ENCODE data around the gene KLHDC10.
"Not testable (repeated sequence)": the region's sequence is repeated elsewhere in the genome, so short reads cannot be mapped to it uniquely, and the experiment has no call there.

The KLHDC10 gene

DNA sequence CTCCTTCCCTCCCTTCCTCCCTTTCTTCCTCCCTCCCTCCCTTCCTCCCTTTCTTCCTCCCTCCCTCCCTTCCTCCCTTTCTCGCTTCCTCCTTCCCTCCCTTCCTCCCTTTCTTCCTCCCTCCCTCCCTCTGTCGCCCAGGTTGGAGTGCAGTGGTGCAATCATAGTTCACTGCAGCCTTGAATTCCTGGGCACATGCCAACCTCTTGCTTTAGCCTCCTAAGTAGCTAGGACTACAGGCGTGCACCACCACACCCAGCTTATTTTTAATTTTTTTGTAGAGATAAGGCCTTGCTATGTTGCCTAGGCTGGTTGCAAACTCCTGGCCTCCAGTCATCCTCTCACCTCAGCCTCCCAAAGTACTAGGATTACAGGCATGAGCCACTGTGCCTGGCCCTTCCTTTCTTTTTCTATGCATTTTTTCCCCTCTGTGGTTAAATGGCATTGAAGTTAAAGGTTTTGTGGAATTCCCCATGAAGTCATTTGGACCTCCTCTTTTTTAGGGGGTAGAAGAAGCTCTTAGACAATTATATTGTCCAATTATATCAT, 9.6 kb downstream of the KLHDC10 start:
- DNase-seq (ENCODE audit: low spot score): no peak

DNA sequence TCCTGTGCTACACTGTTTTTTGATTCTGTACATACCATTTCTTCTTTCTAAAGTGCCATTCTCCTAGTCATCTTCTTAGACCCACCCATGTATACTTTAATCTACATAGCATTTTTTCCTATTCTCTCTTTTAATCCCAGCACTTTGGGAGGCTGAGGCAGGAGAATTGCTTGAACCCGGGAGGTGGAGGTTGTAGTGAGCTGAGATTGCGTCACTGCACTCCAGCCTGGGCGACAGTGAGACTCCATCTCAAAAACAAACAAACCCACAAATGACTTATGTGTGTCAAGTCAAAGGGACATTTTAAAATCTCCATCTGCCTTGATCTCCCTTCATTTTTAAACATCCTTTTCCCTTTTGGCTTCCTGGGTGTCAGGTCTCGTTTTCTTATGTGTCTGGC, 13.2 kb downstream of the KLHDC10 start:
- not testable (repeated sequence) for DNase-seq (ENCODE audit: low spot score)

DNA sequence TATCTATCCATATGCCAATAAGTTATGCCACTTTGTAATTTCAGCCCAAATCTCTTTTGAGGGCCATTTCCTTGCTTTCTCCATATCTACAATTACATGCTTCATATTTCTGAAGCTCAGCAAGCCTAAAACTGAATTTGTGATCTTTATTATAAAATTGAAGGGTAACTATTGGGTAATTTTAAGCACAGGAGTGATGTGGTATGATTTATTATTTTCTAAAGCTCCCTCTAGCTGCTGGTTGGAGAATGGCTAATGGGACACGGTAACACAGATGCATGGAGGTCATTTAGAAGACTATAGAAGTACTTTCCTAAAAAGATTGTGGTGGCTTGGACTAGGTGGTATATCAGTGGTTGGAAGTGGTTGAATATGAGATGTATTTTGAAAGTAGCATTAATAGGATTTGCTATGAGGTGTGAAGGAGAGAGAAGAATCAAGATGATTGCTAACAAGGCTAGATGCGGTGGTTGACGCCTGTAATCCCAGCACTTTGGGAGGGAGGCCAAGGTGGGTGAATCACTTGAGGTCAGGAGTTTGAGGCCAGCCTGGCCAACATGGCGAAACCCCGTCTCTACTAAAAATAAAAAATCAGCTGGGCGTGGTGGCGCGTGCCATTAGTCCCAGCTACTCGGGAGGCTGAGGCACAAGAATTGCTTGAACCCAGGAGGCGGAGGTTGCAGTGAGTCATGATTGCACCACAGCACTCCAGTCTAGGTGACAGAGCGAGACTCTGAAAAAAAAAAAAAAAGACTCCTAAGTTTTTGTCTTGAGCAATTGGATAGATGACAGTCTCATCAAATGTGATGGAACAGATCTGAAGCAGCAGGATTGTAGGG, 13.9 kb downstream of the KLHDC10 start:
- peak; percentile 29 for DNase-seq (ENCODE audit: low spot score)

DNA sequence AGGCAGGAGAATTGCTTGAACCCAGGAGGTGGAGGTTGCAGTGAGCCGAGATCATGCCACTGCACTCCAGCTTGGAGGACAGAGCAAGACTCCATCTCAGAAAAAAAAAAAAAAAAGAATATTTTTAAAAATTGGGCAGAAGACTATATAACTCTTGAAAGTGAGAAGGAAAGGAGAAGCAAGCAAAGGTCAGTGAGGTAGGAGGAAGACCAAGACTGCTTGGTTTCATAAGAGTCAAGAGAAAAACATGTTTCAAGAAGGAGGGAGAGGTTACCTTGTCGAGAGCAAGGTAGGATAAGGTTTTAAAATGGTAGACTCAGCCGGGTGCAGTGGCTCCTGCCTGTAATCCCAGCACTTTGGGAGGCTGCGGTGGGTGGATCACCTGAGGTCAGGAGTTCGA, 14.9 kb downstream of the KLHDC10 start:
- not testable (repeated sequence) for DNase-seq (ENCODE audit: low spot score)

DNA sequence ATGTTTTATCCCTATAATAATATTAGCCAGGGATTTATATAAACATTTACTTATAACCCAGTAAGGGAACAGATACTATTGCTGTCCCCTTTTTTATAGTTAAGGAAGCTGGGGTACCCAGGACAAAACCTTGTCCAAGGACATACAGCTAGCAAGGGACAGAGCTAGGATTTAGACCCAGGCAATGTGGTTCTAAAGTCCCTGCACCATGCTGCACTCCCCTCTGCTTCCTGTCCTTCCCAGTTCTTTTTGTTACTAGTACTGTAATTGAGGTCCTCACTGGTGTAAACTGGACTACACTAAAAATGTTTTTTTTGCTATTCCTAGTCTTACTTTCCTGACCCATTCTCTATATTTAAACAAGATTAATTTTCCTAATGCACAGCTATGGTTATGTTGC, 16.6 kb downstream of the KLHDC10 start:
- DNase-seq (ENCODE audit: low spot score): no peak

DNA sequence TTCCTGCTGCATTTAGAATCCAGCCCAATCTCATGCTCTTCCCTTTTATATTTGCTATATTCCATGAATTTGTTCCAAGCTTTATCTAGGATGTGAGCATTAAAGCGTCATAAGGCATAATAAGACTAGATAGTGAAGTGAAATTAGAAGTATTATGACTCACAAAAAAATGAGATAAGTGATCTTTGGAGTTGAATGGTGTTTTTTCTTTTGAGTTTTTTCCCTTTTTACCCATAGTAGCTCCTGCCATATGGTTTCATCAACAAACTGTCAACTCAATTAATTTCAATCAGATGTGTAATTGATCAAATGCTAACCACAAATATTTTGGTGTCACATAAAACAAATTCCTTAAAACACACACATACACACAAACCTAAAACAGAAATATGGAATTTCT, 17.0 kb downstream of the KLHDC10 start:
- DNase-seq (ENCODE audit: low spot score): no peak

DNA sequence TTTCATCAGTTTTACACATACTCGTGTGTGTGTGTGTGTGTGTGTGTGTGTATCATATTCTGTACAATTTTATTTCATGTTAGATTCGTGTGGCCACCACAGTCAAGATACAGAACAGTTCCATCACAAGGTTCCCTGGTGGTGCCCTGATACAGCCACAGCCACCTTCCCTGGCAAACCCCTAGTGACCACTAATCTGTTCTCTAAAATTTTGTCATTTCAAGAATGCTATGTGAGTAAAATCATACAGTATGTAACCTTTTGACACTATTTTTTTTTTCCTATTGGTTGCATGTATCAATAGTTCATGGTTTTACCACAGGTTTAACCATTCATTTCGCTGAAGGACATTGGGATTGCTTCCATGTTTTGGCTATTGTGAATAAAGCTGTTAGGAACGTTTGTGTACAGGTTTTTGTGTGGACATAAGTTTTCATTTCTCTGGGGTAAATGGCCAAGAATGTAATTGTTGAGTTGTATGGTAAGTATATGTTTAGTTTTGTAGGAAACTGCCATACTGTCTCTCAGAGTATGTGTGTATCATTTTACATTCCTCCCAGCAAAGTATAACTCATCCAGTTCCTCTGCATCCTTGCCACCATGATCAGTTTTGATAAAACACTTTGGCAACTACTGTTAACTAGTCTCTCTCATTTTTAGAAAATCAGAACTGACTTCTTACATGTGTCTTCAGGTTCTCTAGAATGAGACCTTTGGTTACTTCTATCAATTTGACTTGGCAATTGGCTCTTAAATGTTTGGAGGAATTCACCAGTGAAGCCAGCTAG, 20.6 kb downstream of the KLHDC10 start:
- DNase-seq (ENCODE audit: low spot score): no peak

DNA sequence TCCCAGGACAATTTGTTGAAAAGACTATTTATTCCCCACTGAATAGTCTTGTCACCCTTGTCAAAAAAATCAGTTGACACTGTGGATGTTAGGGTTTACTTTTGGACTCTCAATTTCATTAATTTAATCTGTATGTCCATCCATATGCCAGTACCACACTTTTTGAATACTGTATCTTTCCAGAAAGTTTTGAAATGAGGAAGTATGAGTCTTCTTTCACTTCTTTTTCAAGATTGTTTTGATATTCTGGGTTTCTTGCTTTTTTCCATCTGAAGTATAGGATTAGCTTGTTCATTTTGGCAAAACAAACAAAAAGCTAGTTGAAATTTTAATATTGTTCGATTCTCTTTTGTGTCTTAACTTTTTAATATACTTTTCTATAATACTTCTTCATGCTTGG, 21.7 kb downstream of the KLHDC10 start:
- no peak for DNase-seq (ENCODE audit: low spot score)

DNA sequence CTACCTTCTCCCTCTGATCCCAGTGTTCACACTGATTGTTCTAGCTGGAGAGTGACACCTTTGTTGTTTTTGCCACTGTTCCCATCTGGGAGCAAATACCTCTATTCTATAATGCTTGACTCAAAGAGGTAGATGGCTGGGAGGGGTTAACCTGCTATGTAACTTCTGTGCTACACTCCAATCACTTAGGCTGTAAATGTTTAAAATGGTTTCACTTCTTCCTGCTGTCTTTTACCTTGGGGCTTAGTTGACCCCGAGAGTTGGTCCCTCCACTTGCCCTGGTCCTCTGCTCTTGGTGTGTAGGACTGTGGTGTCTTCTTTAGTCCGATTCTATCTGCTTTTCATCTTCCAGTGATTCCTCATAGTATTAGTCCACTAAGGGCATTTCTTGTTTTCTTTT, 22.3 kb downstream of the KLHDC10 start:
- DNase-seq (ENCODE audit: low spot score): no peak

DNA sequence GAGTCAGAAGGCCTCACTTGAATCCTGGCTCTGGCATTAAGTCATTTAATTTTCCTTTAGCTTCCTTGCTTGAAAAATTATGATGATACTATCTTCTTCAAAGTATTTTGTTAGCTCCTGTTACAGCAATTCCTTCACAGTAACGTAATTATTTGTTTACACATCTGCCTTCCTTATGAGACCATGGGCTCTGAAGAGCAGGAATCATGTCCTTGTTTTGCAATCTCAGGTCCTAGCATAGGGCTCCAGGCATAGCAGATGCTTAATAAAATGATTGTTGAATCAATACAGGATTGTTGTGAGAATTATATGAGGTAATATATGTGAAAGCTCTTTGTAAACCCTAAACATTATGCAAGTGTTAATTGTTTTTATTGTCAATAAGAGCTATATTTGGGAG, 25.5 kb downstream of the KLHDC10 start:
- DNase-seq (ENCODE audit: low spot score): no peak

DNA sequence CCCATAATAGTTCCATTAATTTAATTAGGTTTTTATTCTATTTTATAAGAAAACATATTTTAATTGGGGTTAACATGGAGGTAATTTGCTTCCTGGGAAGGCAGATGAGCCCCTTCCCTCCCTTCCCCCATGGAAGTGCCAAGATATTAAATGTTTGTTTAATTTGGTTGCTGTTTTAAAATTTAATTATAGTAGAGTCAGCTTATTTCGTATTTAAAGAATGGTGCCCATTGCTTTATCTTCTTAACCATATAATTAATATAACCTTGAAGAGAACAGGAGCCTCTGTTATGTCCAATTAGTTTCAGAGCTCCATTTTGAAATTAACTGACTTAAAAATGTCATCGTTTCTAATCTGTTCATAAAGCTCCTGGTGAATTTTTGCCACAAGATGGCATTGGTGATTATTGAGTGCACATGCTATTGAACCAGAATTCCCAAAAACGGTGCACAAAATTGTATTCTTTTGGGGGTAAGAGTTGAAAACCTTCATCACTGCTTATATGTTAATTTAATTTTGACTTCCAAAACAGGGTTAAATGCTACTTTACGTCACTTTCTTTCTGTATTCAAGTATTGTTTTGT, 26.0 kb downstream of the KLHDC10 start:
- DNase-seq (ENCODE audit: low spot score): no peak

DNA sequence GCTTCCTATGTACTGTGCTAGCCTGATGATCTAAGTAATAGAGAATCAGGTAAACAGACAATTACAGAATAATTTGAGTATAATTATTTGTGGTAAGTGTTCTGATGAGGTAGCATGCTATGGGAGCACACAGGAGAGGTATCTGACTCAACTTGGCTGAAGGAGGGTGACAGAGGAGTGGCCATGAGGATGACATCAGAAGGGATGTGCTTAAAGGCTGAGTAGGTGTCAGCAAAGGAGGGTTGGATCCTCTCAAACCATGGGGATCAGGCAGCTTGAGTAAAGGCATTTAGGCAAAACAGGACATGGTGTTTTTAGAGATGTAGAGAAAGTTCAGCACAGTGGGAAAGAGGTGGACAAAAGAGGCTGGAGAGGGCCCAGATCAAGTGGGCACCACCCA, 29.0 kb downstream of the KLHDC10 start:
- DNase-seq (ENCODE audit: low spot score): no peak

DNA sequence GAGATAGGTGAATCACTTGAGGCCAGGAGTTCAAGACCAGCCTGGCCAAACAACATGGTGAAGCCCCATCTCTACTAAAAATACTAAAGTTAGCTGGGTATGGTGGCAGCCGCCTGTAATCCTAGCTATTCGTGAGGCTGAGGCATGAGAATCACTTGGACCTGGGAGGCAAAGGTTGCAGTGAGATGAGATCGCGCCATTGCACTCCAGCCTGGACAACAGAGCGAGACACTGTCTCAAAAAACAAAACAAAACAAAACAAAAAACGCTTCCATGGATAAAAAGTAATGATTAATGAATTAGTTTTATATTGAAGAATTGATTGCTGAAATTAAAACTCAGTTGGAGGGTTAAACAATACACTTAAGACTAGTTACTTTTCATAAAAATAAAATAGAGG, 32.3 kb downstream of the KLHDC10 start:
- no peak for DNase-seq (ENCODE audit: low spot score)

DNA sequence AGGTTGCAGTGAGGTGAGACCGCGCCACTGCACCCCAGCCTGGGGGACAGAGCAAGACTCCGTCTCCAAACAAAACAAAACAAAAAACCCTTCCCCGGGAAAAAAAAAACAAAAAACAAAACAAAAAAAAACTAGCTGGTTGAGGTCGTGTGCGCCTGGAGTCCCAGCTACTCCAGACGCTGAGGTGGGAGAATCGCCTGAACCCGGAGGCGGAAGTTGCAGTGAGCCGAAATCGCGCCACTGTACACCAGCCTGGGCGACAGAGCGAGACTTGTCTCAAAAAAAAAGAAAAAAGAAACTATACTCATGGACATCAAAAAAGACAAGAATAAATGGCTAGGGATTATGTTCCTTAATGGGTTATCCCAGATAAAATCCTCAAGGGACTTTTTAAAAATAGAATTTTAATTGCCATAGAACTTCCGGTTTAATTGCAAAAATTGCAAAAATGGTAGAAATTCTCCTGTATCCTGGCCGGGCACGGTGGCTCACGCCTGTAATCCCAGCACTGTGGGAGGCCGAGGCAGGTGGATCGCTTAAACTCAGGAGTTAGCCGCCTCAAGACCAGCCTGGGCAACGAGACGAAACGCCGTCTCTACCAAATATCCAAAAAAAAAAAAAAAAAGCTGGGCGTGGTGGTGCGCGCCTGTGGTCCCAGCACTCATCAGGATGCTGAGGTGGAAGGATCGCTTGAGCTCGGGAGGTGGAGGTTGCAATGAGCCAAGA, 37.8 kb downstream of the KLHDC10 start:
- DNase-seq (ENCODE audit: low spot score): no peak

DNA sequence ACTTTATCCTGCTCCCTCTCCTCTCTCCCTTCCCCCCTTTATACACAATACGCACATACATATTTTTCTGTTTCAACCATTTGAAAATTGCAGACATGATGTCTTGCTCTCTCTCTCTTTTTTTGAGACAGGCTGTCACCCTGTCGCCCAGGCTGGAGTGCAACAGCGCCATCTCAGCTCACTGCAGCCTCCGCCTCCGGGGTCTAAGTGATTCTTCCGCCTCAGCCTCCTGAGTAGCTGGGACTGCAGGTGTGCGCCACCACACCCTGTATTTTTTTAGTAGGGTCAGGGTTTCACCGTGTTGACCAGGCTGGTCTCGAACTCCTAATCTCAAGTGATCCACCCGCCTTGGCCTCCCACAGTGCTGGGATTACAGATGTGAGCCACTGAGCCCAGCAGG, 38.5 kb downstream of the KLHDC10 start:
- no peak for DNase-seq (ENCODE audit: low spot score)

DNA sequence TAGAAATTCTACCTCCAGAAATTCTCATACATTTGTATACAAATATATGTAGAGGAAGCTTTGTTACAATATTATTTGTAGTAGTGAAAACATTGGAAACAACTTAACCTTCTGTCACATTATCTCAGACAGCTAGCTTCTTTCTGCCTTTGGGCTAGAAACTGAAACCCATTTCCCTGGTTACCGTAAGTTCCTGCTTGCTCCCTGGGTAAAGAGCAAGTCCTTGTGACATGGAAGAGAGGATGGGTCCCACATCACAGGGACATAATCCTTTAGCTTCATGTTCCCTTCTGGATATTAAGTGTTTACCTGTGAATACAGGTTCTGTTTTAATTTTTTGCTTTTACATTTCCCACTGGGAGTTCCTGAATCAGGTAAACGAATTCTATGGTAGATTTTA, 41.8 kb downstream of the KLHDC10 start:
- DNase-seq (ENCODE audit: low spot score): no peak

DNA sequence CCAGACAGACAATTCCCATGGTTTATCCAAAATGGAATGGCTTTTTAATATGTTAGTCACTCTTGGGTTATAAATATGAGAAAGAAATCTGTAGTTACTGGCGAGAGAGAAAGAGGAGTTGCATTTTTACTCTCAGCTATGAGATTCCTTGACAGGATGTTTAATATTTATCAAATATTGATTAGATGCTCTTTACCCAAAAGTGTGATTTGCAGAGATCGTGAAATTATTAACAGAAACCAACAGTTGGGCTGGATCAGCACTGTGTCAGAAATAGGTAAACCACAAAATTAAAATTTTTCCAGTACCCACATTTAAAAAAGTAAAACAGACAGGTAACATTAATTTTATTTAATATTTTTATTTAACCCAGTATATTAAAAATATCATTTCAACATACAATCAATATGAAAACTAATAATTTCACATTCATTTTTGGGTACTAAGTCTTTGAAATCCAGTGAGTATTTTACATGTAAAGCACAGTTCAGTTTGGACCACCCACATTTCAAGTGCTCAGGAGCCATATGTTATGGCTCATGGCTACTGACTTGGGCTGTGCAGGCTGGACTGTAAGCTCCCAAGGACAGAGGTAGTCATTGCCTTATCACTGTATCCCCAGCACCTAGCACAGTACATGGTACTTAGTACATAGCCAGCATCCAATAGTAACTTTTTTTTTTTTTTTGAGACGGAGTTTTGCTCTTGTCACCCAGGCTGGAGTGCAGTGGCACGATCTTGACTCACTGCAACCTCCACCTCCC, 42.5 kb downstream of the KLHDC10 start:
- no peak for DNase-seq (ENCODE audit: low spot score)

DNA sequence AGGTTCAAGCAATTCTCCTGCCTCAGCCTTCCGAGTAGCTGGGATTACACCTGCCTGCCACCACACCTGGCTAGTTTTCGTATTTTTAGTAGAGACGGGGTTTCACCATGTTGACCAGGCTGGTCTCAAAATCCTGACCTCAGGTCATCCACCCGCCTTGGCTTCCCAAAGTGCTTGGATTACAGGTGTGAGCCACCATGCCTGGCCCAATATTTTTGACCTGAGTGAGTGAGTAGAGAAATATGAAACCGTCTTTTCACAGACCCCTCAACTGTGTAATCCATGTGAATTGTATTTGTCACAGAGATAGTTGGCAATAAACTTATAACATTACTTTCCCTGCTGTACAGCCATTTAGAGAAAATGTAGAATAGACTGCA, 43.1 kb downstream of the KLHDC10 start:
- not testable (repeated sequence) for DNase-seq (ENCODE audit: low spot score)

DNA sequence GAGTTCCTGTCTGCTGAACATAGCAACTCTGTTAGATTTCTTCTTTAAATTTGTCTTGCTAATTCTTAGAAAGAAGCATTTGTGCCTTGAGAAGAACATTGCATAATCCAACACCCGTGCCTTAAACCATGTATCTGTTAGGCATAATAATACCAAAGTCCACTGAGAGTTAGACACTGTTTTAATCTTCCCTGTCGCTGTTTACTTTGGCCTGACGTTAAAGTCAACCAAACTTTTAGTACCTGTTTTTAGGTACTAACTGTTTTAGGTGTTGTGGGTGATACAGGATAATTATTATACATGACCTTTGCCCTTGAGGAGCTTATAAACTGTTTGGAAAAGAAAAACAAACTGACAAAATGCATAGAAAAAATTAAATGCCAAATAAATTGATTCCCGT, 43.6 kb downstream of the KLHDC10 start:
- DNase-seq (ENCODE audit: low spot score): no peak

DNA sequence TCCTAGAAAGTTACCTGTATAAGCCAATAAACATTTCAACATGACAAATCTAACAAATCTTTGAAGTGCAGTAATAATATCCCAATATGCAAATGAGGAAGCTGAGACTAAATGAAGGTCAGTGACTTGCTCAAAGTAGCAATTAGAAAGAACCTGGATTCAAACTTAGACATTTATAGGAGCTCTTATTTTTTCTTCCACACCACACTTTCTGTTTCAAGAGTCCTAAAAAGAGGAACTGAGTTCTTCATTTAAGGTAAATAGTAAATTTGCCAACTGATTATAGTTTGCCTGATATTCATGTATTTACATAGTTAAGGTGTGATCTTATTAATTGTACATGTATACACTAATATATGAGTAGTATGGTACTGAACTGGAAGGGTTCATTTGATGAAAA, 44.0 kb downstream of the KLHDC10 start:
- no peak for DNase-seq (ENCODE audit: low spot score)

DNA sequence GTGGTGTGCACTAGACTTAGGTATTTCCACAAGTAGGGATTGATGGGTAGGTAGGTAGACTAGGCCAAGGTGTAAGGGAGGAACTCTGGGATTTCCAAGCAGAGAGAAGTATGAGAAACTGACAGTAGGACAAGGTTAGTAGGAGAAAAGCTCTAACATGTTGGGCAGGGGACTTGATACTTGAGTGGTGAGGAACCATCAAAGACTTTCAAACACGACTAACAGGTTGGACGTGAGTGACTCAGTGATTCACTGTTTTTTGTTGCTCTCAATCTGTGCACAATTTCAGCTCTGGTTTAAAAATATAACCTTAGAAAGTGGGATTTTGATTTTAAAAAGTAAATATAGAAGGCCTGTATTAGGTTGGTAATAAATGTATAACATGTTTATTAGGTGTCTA, 44.4 kb downstream of the KLHDC10 start:
- no peak for DNase-seq (ENCODE audit: low spot score)

All from hematopoietic multipotent progenitor cell treated with erythropoietin and hydrocortisone succinate and interleukin-3 and kit ligand, for 17 days (in vitro differentiated cells).